Adipocyte (in vitro differentiated cells): ENCODE data around the gene BCAS3.

Experiments
- DNase-seq: peaks from one replicate; pipeline ENCODE4 v3.0.0-alpha.2; 2015; ENCODE audit warnings: low read depth
- H3K27me3 ChIP-seq: replicated peaks from 2 replicates; pipeline ENCODE4 v1.7.0; 2013; ENCODE audit warnings: mild to moderate bottlenecking, low read length, moderate library complexity; ENCODE audit not compliant: control insufficient read depth, insufficient read depth
- H3K36me3 ChIP-seq: 2 replicates; pipeline ENCODE4 v1.7.0; 2013; ENCODE audit warnings: low read length, mild to moderate bottlenecking, moderate library complexity; ENCODE audit not compliant: control insufficient read depth, insufficient read depth, severe bottlenecking
- H3K4me1 ChIP-seq: 2 replicates; pipeline ENCODE4 v1.7.0; 2013; ENCODE audit warnings: mild to moderate bottlenecking, low read length, moderate library complexity; ENCODE audit not compliant: control insufficient read depth, insufficient read depth
- H3K4me3 ChIP-seq: 2 replicates; pipeline ENCODE4 v1.7.0; 2013; ENCODE audit warnings: mild to moderate bottlenecking, low read length, moderate library complexity
- H3K9ac ChIP-seq: 2 replicates; pipeline ENCODE4 v1.7.0; 2013; ENCODE audit warnings: mild to moderate bottlenecking, low read length, moderate library complexity
- H3K9me3 ChIP-seq: 2 replicates; pipeline ENCODE4 v1.7.0; 2013; ENCODE audit warnings: mild to moderate bottlenecking, low read length, moderate library complexity; ENCODE audit not compliant: control insufficient read depth

The BCAS3 gene

GRCh38 chr17:61326330-61326729 lies 648.7 kb downstream of the BCAS3 start:
- Histone ChIP-seq H3K4me1 (peaks cover 48% of the 10 kb centered on the region), H3K36me3 (no peaks in the 10 kb centered on the region), H3K9ac (peak overlapping the region; percentile 17), H3K27me3 (no peaks in the 10 kb centered on the region), H3K9me3 (no peaks in the 10 kb centered on the region), H3K4me3 (no peak overlapping the region)
- no peak for DNase-seq

DNA sequence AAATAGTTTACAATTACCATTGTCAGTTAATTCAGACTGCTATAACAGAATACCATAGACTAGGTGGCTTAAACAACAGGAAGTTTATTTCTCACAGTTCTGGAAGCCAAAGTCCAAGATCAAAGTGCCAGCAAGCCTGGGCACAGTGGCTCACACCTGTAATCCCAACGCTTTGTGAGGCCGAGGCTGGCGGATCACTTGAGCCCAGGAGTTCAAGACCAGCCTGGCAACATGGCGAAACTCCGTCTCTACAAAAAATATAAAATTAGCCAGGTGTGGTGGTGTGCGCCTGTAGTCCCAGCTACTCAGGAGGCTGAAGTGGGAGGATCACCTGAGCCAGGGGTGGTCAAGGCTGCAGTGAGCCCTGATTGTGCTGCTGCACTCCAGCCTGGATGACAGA lies 650.7 kb downstream of the BCAS3 start:
- Histone ChIP-seq H3K9ac (no peak overlapping the region), H3K4me3 (no peak overlapping the region), H3K4me1 (peaks cover 42% of the 10 kb centered on the region), H3K36me3 (no peaks in the 10 kb centered on the region), H3K27me3 (no peaks in the 10 kb centered on the region), H3K9me3 (no peaks in the 10 kb centered on the region)
- no peak for DNase-seq

GRCh38 chr17:61330174-61331150 lies 652.8 kb downstream of the BCAS3 start:
- no peak for DNase-seq
- H3K9ac ChIP-seq = no peak overlapping the region
- H3K36me3 ChIP-seq = no peaks in the 10 kb centered on the region
- peaks cover 22% of the 10 kb centered on the region for H3K4me1 ChIP-seq
- H3K27me3 ChIP-seq = no peaks in the 10 kb centered on the region
- H3K9me3 ChIP-seq = no peaks in the 10 kb centered on the region
- no peak overlapping the region for H3K4me3 ChIP-seq

DNA sequence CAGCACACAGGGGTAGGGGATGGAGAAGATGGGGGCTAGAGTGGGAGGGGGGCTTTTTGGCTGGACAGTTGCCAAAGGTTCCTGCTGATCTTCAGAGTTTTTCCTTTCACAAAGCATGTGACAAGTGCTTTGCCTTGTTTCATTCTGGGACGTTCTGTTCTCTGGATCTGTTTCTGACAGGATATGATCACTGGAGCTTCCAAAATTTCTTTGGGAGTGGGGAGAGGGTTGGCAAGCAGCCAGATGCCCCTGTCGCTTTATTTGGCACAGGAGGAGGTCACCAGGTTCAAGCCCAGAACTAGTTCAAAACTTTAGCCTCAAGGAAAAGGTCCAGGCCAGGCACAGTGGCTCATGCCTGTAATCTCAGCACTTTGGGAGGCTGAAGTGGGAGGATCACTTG lies 653.5 kb downstream of the BCAS3 start:
- Histone ChIP-seq H3K9me3 (no peaks in the 10 kb centered on the region), H3K27me3 (no peaks in the 10 kb centered on the region), H3K36me3 (no peaks in the 10 kb centered on the region), H3K9ac (no peak overlapping the region), H3K4me1 (peaks cover 17% of the 10 kb centered on the region), H3K4me3 (no peak overlapping the region)
- DNase-seq = no peak

DNA sequence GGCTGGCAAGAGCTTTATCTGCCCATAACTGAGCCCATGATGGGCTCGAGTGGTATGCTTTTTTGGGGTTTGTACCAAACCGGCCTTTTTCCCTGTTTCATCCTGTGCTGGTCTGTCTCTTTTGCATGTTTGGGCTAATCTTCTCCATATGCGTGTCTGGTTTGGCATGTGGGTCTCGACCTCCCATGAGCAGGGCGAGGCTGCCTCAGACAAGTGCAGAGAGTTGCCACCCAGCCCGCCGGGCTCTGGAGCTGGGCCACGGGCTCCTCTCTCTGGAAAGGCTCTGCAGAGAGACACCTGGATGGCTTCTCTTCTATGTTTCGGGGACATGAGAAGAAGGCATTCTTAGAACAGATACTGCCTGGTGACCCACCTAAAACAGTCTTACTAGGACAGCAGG lies 654.2 kb downstream of the BCAS3 start:
- Histone ChIP-seq H3K27me3 (no peaks in the 10 kb centered on the region), H3K9me3 (no peaks in the 10 kb centered on the region), H3K9ac (no peak overlapping the region), H3K4me3 (no peak overlapping the region), H3K36me3 (no peaks in the 10 kb centered on the region), H3K4me1 (peaks cover 17% of the 10 kb centered on the region)
- DNase-seq = no peak

DNA sequence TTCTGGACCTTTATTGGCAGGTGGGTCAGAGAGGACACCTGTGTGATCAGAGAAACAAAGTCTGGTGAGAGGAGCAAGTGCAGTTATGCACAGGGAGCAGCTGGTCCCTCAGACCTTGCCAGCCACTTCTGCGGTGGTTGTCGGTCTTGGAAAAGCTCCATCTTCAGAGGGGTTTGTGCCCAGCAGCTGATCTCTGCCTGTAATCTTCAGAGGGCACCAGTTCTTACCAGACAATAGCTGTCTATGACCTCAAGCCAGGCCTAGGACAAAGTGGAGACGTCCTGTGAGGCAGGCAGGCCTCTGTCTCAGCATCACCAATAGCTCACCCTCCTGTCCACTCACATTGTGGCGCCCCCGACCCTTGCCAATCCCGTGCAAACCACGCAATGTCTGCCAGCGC lies 655.5 kb downstream of the BCAS3 start:
- no peaks in the 10 kb centered on the region for H3K9me3 ChIP-seq
- no peak overlapping the region for H3K4me3 ChIP-seq
- no peak for DNase-seq
- no peaks in the 10 kb centered on the region for H3K36me3 ChIP-seq
- peaks cover 29% of the 10 kb centered on the region for H3K4me1 ChIP-seq
- H3K9ac ChIP-seq = no peak overlapping the region
- no peaks in the 10 kb centered on the region for H3K27me3 ChIP-seq

DNA sequence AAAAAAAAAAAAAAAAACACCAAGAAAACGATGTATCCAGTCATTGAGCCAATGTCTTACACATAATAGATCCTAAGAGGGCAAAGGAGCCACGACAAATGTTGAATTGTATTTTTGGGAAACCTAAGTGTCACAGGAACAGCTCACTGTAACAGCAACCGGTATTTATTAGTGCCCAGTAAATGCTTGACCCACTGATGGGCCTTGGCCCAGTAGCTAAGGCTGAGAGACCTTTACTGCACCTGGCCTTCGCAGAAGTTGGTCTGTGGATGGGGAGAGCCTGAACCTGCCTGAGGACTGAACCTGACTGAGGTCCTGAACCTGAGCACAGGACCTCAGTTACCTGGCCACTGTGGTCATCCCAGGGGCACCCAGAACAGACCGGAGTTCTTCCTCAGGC lies 657.0 kb downstream of the BCAS3 start:
- no peak for DNase-seq
- no peaks in the 10 kb centered on the region for H3K9me3 ChIP-seq
- H3K9ac ChIP-seq = no peak overlapping the region

GRCh38 chr17:61335105-61335844 lies 657.6 kb downstream of the BCAS3 start:
- Histone ChIP-seq H3K27me3 (no peaks in the 10 kb centered on the region), H3K36me3 (no peaks in the 10 kb centered on the region), H3K4me1 (peaks cover 46% of the 10 kb centered on the region), H3K4me3 (no peak overlapping the region), H3K9me3 (no peaks in the 10 kb centered on the region), H3K9ac (no peak overlapping the region)
- peak; percentile 15 for DNase-seq

More for the DNA sequence above, 657.0 kb downstream of the BCAS3 start:
- Histone ChIP-seq H3K27me3 (no peaks in the 10 kb centered on the region), H3K4me3 (no peak overlapping the region), H3K4me1 (peaks cover 44% of the 10 kb centered on the region), H3K36me3 (no peaks in the 10 kb centered on the region)

- Histone ChIP-seq H3K4me3 (no peak overlapping the region), H3K9me3 (no peaks in the 10 kb centered on the region), H3K9ac (no peak overlapping the region), H3K4me1 (peaks cover 42% of the 10 kb centered on the region), H3K36me3 (no peaks in the 10 kb centered on the region), H3K27me3 (no peaks in the 10 kb centered on the region)
- DNase-seq = no peak
Measured at GRCh38 chr17:61335845-61336655, 658.4 kb downstream of the BCAS3 start.

DNA sequence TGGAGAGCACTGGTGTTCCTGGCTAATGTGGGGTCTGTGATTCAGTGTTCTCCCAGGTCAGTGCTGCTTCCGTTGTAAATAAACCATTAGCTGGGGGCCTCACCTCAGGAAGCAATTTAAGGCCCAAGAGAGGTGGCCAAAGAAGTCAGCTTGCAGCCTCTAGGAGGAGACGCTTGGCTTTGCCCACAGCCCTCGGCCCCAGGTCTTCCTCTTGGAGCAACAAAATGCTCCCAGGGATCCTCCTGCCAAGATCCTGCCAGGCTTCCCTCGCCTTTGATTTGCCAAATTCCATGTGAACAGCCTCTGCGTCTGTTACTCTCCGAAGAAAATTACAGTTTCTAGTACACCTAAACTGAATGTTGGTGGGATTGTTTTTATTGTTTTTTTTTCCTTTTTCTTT lies 659.6 kb downstream of the BCAS3 start:
- no peak overlapping the region for H3K4me3 ChIP-seq
- no peak for DNase-seq
- H3K9ac ChIP-seq = peak overlapping the region; percentile 57
- peaks cover 33% of the 10 kb centered on the region for H3K4me1 ChIP-seq
- H3K36me3 ChIP-seq = no peaks in the 10 kb centered on the region
- H3K9me3 ChIP-seq = no peaks in the 10 kb centered on the region
- H3K27me3 ChIP-seq = no peaks in the 10 kb centered on the region
